K562 (cell line): ENCODE results near the gene PAF1. TPM values are rescaled to one million over a fixed set of nuclear protein-coding genes. Genes with fewer than 3 reads are reported as not detected.

ENCODE experiments used
- ATAC-seq: fragments of 200-7000 bp; cut with Tn5 transposase; 3 replicates; pipeline ENCODE4 v1.9.1; 2020; ENCODE audit warnings: moderate library complexity
- BruUV-seq: library from RNA; stranded (reverse); fragments of 400-500 nt; replicated peaks from 2 replicates; lab custom pipeline; 2021; lab: Mats Ljungman, UMichigan
- CTCF ChIA-PET: fragments of 300-600 bp; formaldehyde crosslinking; extraction: SDS; loops from one replicate; lab custom pipeline; 2021; ENCODE audit warnings: low intra/inter-chr PET ratio; lab: Yijun Ruan, JAX
- POLR2A ChIA-PET: fragments of 300-600, 350-650 bp; sonication (Branson Sonifier 250); formaldehyde crosslinking; extraction: SDS; loops from one replicate; lab custom pipeline; 2021; ENCODE audit warnings: antibody characterized with exemption, inconsistent platforms; lab: Yijun Ruan, JAX
- DNase-seq, 4 experiments: peaks; one replicate each; pipeline versions ENCODE4 v3.0.0 to v3.0.0-alpha.2; 2011 to 2018; ENCODE audit warnings: low spot score in 3 of 4, mixed read lengths in 3 of 4; ENCODE audit errors: extremely low read depth in 1 of 4
- FAIRE-seq: peaks from 2 replicates; lab custom pipeline; 2011; peaks lifted over from hg19 to GRCh38; lab: Jason Lieb, UNC
- H2AFZ ChIP-seq: 2 replicates; pipeline ENCODE4 v1.6.0; 2011; ENCODE audit warnings: low read depth, low read length, control low read depth, inconsistent platforms
- H3K27ac ChIP-seq: fragments of 200-600 bp; 3 replicates; pipeline ENCODE4 v1.8.0; 2011; ENCODE audit warnings: low read depth, mild to moderate bottlenecking, control low read depth, inconsistent platforms, low read length, moderate library complexity, mixed read lengths; ENCODE audit errors: extremely low read depth
- H3K27me3 ChIP-seq, 2 experiments: fragments of 300-600 bp in 1 of 2; 2 replicates in 1 of 2; 3 replicates in 1 of 2; pipeline versions ENCODE4 v1.6.0 to v1.8.0; 2011; ENCODE audit warnings: inconsistent platforms in 2 of 2, low read length in 2 of 2, mild to moderate bottlenecking in 1 of 2, mixed read lengths in 1 of 2, moderate library complexity in 1 of 2; ENCODE audit not compliant: control insufficient read depth in 2 of 2, insufficient read depth in 2 of 2
- H3K36me3 ChIP-seq: fragments of 300-600 bp; 3 replicates; pipeline ENCODE4 v1.8.0; 2011; ENCODE audit warnings: mild to moderate bottlenecking, low read length, inconsistent platforms; ENCODE audit not compliant: control insufficient read depth, insufficient read depth
- H3K4me1 ChIP-seq, 2 experiments: fragments of 200-600 bp in 1 of 2; replicated peaks in 1 of 2; 2 replicates in 1 of 2; 3 replicates in 1 of 2; pipeline versions ENCODE4 v1.5.1 to v1.8.0; 2011; ENCODE audit warnings: inconsistent platforms in 2 of 2, low read length in 2 of 2, mild to moderate bottlenecking in 1 of 2, mixed read lengths in 1 of 2, moderate library complexity in 1 of 2; ENCODE audit not compliant: control insufficient read depth in 2 of 2, insufficient read depth in 2 of 2
- H3K4me2 ChIP-seq: 2 replicates; pipeline ENCODE4 v1.6.1; 2011; ENCODE audit warnings: low read length, control low read depth, inconsistent platforms, mixed read lengths; ENCODE audit not compliant: insufficient read depth
- H3K4me3 ChIP-seq: fragments of 200-600 bp; sonication (generic), shearing (Covaris generic); 2 replicates; pipeline ENCODE4 v1.5.1; 2016; ENCODE audit warnings: control low read depth, inconsistent platforms
- H3K79me2 ChIP-seq: fragments of 200-600 bp; 3 replicates; pipeline ENCODE4 v1.8.0; 2011; ENCODE audit warnings: low read length, inconsistent platforms; ENCODE audit not compliant: control insufficient read depth, insufficient read depth
- H3K9ac ChIP-seq, 2 experiments: 2 replicates each; pipeline versions ENCODE4 v1.6.0 to v1.6.1; 2011; ENCODE audit warnings: low read depth in 2 of 2, low read length in 2 of 2, control low read depth in 1 of 2, inconsistent platforms in 1 of 2, mild to moderate bottlenecking in 1 of 2, mixed read lengths in 1 of 2; ENCODE audit not compliant: insufficient read depth in 1 of 2
- H3K9me1 ChIP-seq: one replicate; pipeline ENCODE4 v1.6.0; 2011; ENCODE audit warnings: inconsistent platforms, mild to moderate bottlenecking, low read length, moderate library complexity; ENCODE audit not compliant: control insufficient read depth, insufficient read depth
- H3K9me3 ChIP-seq: replicated peaks from 2 replicates; pipeline ENCODE4 v1.5.1; 2011; ENCODE audit warnings: low read depth, low read length, inconsistent platforms; ENCODE audit not compliant: control insufficient read depth, insufficient read depth
- H4K20me1 ChIP-seq: replicated peaks from 2 replicates; pipeline ENCODE4 v1.6.1; 2011; ENCODE audit warnings: low read length, inconsistent platforms, mixed read lengths; ENCODE audit not compliant: control insufficient read depth, insufficient read depth
- CHD1 ChIP-seq: fragments of 200-600 bp; sonication (generic); IDR thresholded peaks from one replicate; pipeline ENCODE4 v1.6.1; 2012; ENCODE audit warnings: mild to moderate bottlenecking, moderate library complexity, low read length, inconsistent platforms
- SMARCE1 ChIP-seq: fragments of 450-650 bp; IDR thresholded peaks from 2 replicates; pipeline ENCODE4 v1.7.1; 2016; ENCODE audit warnings: mild to moderate bottlenecking
- ZBTB7A ChIP-seq: IDR thresholded peaks from 2 replicates; pipeline ENCODE4 v1.6.1; 2011; ENCODE audit warnings: low read depth, mild to moderate bottlenecking, low read length, moderate library complexity, borderline replicate concordance; ENCODE audit not compliant: control insufficient read depth
- WGBS: fragments of 100-300 bp; shearing (Covaris generic); methylation state at CpG from one replicate; pipeline ENCODE4 v1.1.6; 2016; ENCODE audit warnings: low coverage, mixed read lengths; ENCODE audit not compliant: insufficient coverage; ENCODE audit errors: missing lambda C conversion rate; 5-methylcytosine and 5-hydroxymethylcytosine counted together
- in situ Hi-C: fragments of 300-500 bp; cut with MboI; formaldehyde crosslinking; loops from 4 replicates; pipeline ENCODE4 v1.15.0; 2018; ENCODE audit warnings: inconsistent platforms, mixed read lengths
- intact Hi-C: fragments of 100-400 bp; cut with micrococcal nuclease; formaldehyde crosslinking; loops from 2 replicates; pipeline ENCODE4 v1.14.2; 2022
- polyA plus RNA-seq, 8 experiments: library from polyadenylated mRNA; depleted of rRNA in 4 of 8; stranded (reverse) in 5 of 8; unstranded in 3 of 8; fragments of >200 nt; fragmentation: Nextera tagmentation in 2 of 8; fragmentation: Illumina TruSeq in 1 of 8; extraction: Ambion mirVana in 2 of 8; extraction: Trizol in 1 of 8; gene quantifications; 2 replicates each; pipeline versions ENCODE4 v1.2.1 to v1.2.3, GENCODE V29; 2011 to 2014; ENCODE audit warnings: inconsistent platforms in 1 of 8, missing spikeins in 1 of 8
- total RNA-seq, 7 experiments: library from RNA; depleted of rRNA in 6 of 7; stranded (reverse); fragments of >200 nt in 6 of 7; fragmentation: Illumina TruSeq in 2 of 7; extraction: Trizol in 2 of 7; gene quantifications; 2 replicates each; pipeline versions ENCODE4 v1.2.1 to v1.2.3, GENCODE V29; 2011 to 2021; ENCODE audit warnings: low replicate concordance in 1 of 7
- TF ChIP-seq, protein P1 (sequence below), 2 experiments: IDR thresholded peaks; 2 replicates each; pipeline ENCODE4 v1.6.1; 2011; ENCODE audit warnings: borderline replicate concordance in 1 of 2, control low read depth in 1 of 2, low read depth in 1 of 2, low read length in 1 of 2, mild to moderate bottlenecking in 1 of 2, mixed read lengths in 1 of 2, moderate library complexity in 1 of 2; ENCODE audit not compliant: insufficient read depth in 1 of 2, insufficient read length in 1 of 2, poor library complexity in 1 of 2, severe bottlenecking in 1 of 2; ENCODE audit errors: extremely low read depth in 1 of 2
- TF ChIP-seq, protein P2 (sequence below): IDR thresholded peaks from 2 replicates; pipeline ENCODE4 v1.6.1; 2014; ENCODE audit warnings: antibody characterized with exemption
- TF ChIP-seq, protein P3 (sequence below): fragments of 450-650 bp; formaldehyde crosslinking; IDR thresholded peaks from 2 replicates; pipeline ENCODE4 v1.4.0; 2022; ENCODE audit warnings: missing genetic modification characterization
- TF ChIP-seq, protein P4 (sequence below): fragments of 250-450 bp; sonication (Bioruptor Pico); IDR thresholded peaks from 2 replicates; pipeline ENCODE4 v1.9.0; 2021; ENCODE audit warnings: mild to moderate bottlenecking, inconsistent platforms

The PAF1 gene
- total and polyA plus RNA-seq, 9 of the 15 experiments (the other 6 are each of a cell fraction or from before 2014, with no cell fraction given), result 1.5 to 45.0 (median 33.8) TPM

DNA sequence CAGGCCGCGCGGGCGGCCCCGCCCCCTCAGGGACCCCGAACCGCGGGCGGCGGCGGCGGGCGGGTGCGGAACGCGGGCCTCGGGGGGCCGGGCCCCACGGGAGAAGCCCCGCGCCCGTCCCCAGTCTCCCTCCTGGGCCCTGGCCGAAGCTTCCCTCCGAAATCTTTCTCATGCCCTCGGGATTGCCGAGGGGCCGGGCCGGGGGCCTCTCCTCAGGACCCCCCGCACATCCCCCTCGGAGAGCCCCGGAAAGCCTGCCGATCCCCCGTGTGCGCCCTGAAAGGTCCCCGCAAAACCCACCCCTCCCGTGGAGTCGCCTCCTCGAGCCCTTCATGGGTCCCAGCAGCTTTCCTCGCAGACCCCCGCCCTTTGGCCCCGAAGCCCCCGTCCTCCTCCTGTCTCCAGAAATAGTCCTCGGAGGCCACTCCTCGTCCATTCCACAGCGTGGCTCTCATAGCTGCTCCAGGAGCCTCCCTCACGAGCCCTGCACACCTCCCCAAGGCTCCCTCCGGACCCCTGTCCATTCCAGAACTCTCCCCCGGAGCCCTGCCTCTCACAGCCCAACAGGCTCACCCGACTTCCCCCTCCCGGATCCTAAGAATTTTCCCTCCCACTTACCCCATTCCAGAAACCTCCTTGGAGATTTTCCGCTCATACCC lies 48.1 kb downstream of the PAF1 start:
- Histone ChIP-seq H3K27me3 (no peaks in the 10 kb centered on the region), H3K79me2 (peaks cover 63% of the 10 kb centered on the region), H3K27ac (peak overlapping the region; percentile 82), H3K9me1 (peaks cover 6% of the 10 kb centered on the region), H3K9ac (peak overlapping the region; percentile 80 to 97), H4K20me1 (peaks cover 21% of the 10 kb centered on the region), H3K36me3 (peaks cover 37% of the 10 kb centered on the region; the same call in 2 of the 3 replicates)
- intact Hi-C loops (loop anchor here (2.0 kb wide), 1 partner anchor 68 kb away; no protein-coding TSS in a partner anchor), in situ Hi-C loops (no loop called here)
- no TSS peak for BruUV-seq
- DNase-seq (peak in 1 of 4 experiments; percentile 29), ATAC-seq (no peak)
- WGBS, result 5% methylated on average over 10 of the region's 51 CpGs
- TF ChIP-seq ZBTB7A (peak; percentile 67; the same call in 1 of the 2 replicates), SMARCE1 (0 out of 2 replicates have a peak, but pooled peaks have one; percentile 8), CHD1 (peak; percentile 61)
- TF ChIP-seq, protein P1, sequence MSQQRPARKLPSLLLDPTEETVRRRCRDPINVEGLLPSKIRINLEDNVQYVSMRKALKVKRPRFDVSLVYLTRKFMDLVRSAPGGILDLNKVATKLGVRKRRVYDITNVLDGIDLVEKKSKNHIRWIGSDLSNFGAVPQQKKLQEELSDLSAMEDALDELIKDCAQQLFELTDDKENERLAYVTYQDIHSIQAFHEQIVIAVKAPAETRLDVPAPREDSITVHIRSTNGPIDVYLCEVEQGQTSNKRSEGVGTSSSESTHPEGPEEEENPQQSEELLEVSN (IDR thresholded peaks at IDR 0.05; ENCODE audit: borderline replicate concordance in 1 of 2, extremely low read depth in 1 of 2, insufficient read depth in 1 of 2, insufficient read length in 1 of 2, low read depth in 1 of 2, low read length in 1 of 2, poor library complexity in 1 of 2, severe bottlenecking in 1 of 2), result peak in 1 of 2 experiments; percentile 15
- TF ChIP-seq, protein P2, sequence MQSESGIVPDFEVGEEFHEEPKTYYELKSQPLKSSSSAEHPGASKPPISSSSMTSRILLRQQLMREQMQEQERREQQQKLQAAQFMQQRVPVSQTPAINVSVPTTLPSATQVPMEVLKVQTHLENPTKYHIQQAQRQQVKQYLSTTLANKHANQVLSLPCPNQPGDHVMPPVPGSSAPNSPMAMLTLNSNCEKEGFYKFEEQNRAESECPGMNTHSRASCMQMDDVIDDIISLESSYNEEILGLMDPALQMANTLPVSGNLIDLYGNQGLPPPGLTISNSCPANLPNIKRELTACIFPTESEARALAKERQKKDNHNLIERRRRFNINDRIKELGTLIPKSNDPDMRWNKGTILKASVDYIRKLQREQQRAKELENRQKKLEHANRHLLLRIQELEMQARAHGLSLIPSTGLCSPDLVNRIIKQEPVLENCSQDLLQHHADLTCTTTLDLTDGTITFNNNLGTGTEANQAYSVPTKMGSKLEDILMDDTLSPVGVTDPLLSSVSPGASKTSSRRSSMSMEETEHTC, result no peak
- TF ChIP-seq, protein P3, sequence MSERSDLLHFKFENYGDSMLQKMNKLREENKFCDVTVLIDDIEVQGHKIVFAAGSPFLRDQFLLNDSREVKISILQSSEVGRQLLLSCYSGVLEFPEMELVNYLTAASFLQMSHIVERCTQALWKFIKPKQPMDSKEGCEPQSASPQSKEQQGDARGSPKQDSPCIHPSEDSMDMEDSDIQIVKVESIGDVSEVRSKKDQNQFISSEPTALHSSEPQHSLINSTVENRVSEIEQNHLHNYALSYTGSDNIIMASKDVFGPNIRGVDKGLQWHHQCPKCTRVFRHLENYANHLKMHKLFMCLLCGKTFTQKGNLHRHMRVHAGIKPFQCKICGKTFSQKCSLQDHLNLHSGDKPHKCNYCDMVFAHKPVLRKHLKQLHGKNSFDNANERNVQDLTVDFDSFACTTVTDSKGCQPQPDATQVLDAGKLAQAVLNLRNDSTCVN, result no peak
- TF ChIP-seq, protein P4, sequence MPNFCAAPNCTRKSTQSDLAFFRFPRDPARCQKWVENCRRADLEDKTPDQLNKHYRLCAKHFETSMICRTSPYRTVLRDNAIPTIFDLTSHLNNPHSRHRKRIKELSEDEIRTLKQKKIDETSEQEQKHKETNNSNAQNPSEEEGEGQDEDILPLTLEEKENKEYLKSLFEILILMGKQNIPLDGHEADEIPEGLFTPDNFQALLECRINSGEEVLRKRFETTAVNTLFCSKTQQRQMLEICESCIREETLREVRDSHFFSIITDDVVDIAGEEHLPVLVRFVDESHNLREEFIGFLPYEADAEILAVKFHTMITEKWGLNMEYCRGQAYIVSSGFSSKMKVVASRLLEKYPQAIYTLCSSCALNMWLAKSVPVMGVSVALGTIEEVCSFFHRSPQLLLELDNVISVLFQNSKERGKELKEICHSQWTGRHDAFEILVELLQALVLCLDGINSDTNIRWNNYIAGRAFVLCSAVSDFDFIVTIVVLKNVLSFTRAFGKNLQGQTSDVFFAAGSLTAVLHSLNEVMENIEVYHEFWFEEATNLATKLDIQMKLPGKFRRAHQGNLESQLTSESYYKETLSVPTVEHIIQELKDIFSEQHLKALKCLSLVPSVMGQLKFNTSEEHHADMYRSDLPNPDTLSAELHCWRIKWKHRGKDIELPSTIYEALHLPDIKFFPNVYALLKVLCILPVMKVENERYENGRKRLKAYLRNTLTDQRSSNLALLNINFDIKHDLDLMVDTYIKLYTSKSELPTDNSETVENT (CRISPR knock-in tag), result no peak
- TF ChIP-seq, all 486 proteins: peak for 4
- peak overlapping the region; percentile 74 for H3K4me2 ChIP-seq
- CTCF ChIA-PET, result no interaction called here
- H3K9me3 ChIP-seq, result no peaks in the 10 kb centered on the region
- FAIRE-seq, result no peak
- no peak overlapping the region for H2AFZ ChIP-seq
- peak overlapping the region; percentile 88 for H3K4me3 ChIP-seq
- H3K4me1 ChIP-seq, result peaks cover 23 to 25% of the 10 kb centered on the region in 2 experiments
- POLR2A ChIA-PET, result interaction anchor here (0.7 to 2.1 kb wide), 11 partner anchors 9 to 93 kb away, joined by 3 to 8 read pairs (median 3); partner anchors contain the start of genes MED29, PAF1, RPS16 and ZFP36
